Esophagus muscularis mucosa (tissue), 4 donors: ENCODE measurements around the gene GFOD1. TPM values are rescaled to one million over a fixed set of nuclear protein-coding genes. Genes with fewer than 3 reads are reported as not detected.

Experiments used
- DNase-seq: peaks from one replicate; pipeline ENCODE4 v3.0.0-alpha.2; 2017; ENCODE audit errors: extremely low spot score
- H3K27ac ChIP-seq, 4 donors: fragments of 200-600 bp; sonication (generic); replicated peaks in 1 of 4; 1 replicate in 3 of 4; 2 replicates in 1 of 4; pipeline ENCODE4 v1.5.1; 2016 to 2019; ENCODE audit warnings: mild to moderate bottlenecking in 1 of 4
- H3K27me3 ChIP-seq, 4 donors: fragments of 200-600 bp; sonication (generic); one replicate each; pipeline versions ENCODE4 v1.5.1 to v1.6.0; 2016 to 2019
- H3K36me3 ChIP-seq, 4 donors: fragments of 200-600 bp; sonication (generic); one replicate each; pipeline ENCODE4 v1.5.1; 2016 to 2019
- H3K4me1 ChIP-seq, 4 donors: fragments of 200-600 bp; sonication (generic); one replicate each; pipeline ENCODE4 v1.5.1; 2016 to 2019
- H3K4me3 ChIP-seq, 4 donors: fragments of 200-600 bp; sonication (generic); 1 replicate in 2 of 4; 2 replicates in 2 of 4; pipeline ENCODE4 v1.5.1; 2016 to 2019; ENCODE audit warnings: mild to moderate bottlenecking in 4 of 4, moderate library complexity in 1 of 4
- H3K9me3 ChIP-seq, 4 donors: fragments of 200-600 bp; sonication (generic); 1 replicate in 3 of 4; 2 replicates in 1 of 4; pipeline ENCODE4 v1.5.1; 2016 to 2019
- CTCF ChIP-seq, 3 experiments: fragments of 200-600 bp in 2 of 3; fragments of 450-650 bp in 1 of 3; sonication (generic) in 2 of 3; IDR thresholded peaks; one replicate each; pipeline ENCODE4 v1.5.1; 2017 to 2019; ENCODE audit warnings: antibody characterized with exemption in 3 of 3, mild to moderate bottlenecking in 2 of 3, moderate library complexity in 1 of 3
- EP300 ChIP-seq: sonication (generic); formaldehyde crosslinking; IDR thresholded peaks from one replicate; pipeline ENCODE4 v1.6.1; 2017; ENCODE audit warnings: antibody characterized with exemption
- POLR2A ChIP-seq: fragments of 450-650 bp; IDR thresholded peaks from one replicate; pipeline ENCODE4 v1.6.1; 2017; ENCODE audit warnings: antibody characterized with exemption, moderate library complexity, mild to moderate bottlenecking, low read depth
- POLR2AphosphoS5 ChIP-seq, 2 donors: sonication (generic); formaldehyde crosslinking; IDR thresholded peaks; one replicate each; pipeline ENCODE4 v1.6.1; 2017; ENCODE audit warnings: antibody characterized with exemption in 2 of 2
- WGBS: methylation state at CpG from one replicate; pipeline ENCODE4 v1.1.5; 2018; 5-methylcytosine and 5-hydroxymethylcytosine counted together
- intact Hi-C: fragments of 100-400 bp; cut with DNase I; formaldehyde crosslinking; loops from one replicate; pipeline ENCODE4 v1.15.1; 2023
- total RNA-seq, 4 donors: library from RNA; depleted of rRNA; stranded (reverse); fragments of >200 nt; gene quantifications; one replicate each; pipeline versions ENCODE4 v1.1.0 to v1.2.1, GENCODE V29; 2016

The GFOD1 gene
- total RNA-seq, 4 donors from 2014 or later: 21.7 to 34.5 (median 25.8) TPM

- peaks cover 0 to 4% (median under 1%) of the 10 kb centered on the region in 4 donors for H3K36me3 ChIP-seq
- intact Hi-C loops: loop anchor here (5.0 kb wide), 1 partner anchor 148 kb away; no protein-coding TSS in a partner anchor
- peak overlapping the region; percentile 89 to 96 (median 94) for H3K27ac ChIP-seq
- TF ChIP-seq POLR2A (no peak), CTCF (IDR thresholded peaks at IDR 0.05) (no peak), POLR2AphosphoS5 (IDR thresholded peaks at IDR 0.05) (no peak), EP300 (no peak)
- H3K4me3 ChIP-seq: peak overlapping the region; percentile 72 to 93 (median 88)
- peaks cover 36 to 43% (median 38%) of the 10 kb centered on the region in 4 donors for H3K4me1 ChIP-seq
- WGBS: 75% methylated on average over 4 of the region's 4 CpGs
- peaks cover 0 to 5% (median 0%) of the 10 kb centered on the region in 4 donors for H3K9me3 ChIP-seq
- H3K27me3 ChIP-seq: no peaks in the 10 kb centered on the region
- DNase-seq: no peak
Measured at GRCh38 chr6:13485303-13485702, 2.1 kb downstream of the GFOD1 start.

- 79% methylated on average over 3 of the region's 3 CpGs for WGBS
- H3K9me3 ChIP-seq: peaks cover 0 to 5% (median 0%) of the 10 kb centered on the region in 4 donors
- H3K27me3 ChIP-seq: no peaks in the 10 kb centered on the region
- intact Hi-C loops: loop anchor here (5.0 kb wide), 1 partner anchor 148 kb away; no protein-coding TSS in a partner anchor
- no peak for DNase-seq
- H3K27ac ChIP-seq: peak overlapping the region; percentile 89 to 96 (median 94)
- TF ChIP-seq POLR2AphosphoS5 (IDR thresholded peaks at IDR 0.05): no peak
- TF ChIP-seq EP300: no peak
- no peak for TF ChIP-seq CTCF (IDR thresholded peaks at IDR 0.05)
- TF ChIP-seq POLR2A: no peak
- peaks cover 0 to 9% (median 3%) of the 10 kb centered on the region in 4 donors for H3K36me3 ChIP-seq
- peaks cover 36 to 44% (median 41%) of the 10 kb centered on the region in 4 donors for H3K4me1 ChIP-seq
- H3K4me3 ChIP-seq: peak overlapping the region; percentile 72 to 93 (median 88)
Measured at GRCh38 chr6:13484827-13485226, 2.6 kb downstream of the GFOD1 start.

- Histone ChIP-seq H3K4me1 (peaks cover 36 to 46% (median 42%) of the 10 kb centered on the region in 4 donors), H3K4me3 (peak overlapping the region; percentile 72 to 93 (median 88)), H3K36me3 (peaks cover 0 to 13% (median 6%) of the 10 kb centered on the region in 4 donors), H3K9me3 (peaks cover 0 to 5% (median 0%) of the 10 kb centered on the region in 4 donors), H3K27ac (peak overlapping the region in 3 of 4 donors; percentile 47 to 95 (median 89)), H3K27me3 (no peaks in the 10 kb centered on the region)
- no peak for DNase-seq
- TF ChIP-seq POLR2A: no peak
- TF ChIP-seq EP300: no peak
- TF ChIP-seq CTCF (IDR thresholded peaks at IDR 0.05): no peak
- no peak for TF ChIP-seq POLR2AphosphoS5 (IDR thresholded peaks at IDR 0.05)
- whole genome bisulfite sequencing: 86% methylated on average over 6 of the region's 6 CpGs
- intact Hi-C loops: no loop called here
Measured at GRCh38 chr6:13484138-13484708, 3.2 kb downstream of the GFOD1 start.

GRCh38 chr6:13480631-13481501 is 6.5 kb downstream of the GFOD1 start:
- WGBS: 90% methylated on average over 6 of the region's 6 CpGs
- DNase-seq: no peak
- Histone ChIP-seq H3K36me3 (peaks cover 0 to 19% (median 9%) of the 10 kb centered on the region in 4 donors), H3K9me3 (no peaks in the 10 kb centered on the region), H3K27me3 (no peaks in the 10 kb centered on the region), H3K4me1 (peaks cover 18 to 35% (median 31%) of the 10 kb centered on the region in 4 donors), H3K27ac (no peak overlapping the region), H3K4me3 (no peak overlapping the region)
- TF ChIP-seq POLR2AphosphoS5 (IDR thresholded peaks at IDR 0.05) (no peak), CTCF (IDR thresholded peaks at IDR 0.05) (no peak), EP300 (no peak), POLR2A (no peak)
- intact Hi-C loops: no loop called here
